ENCODE results near the gene ABHD5.

DNA sequence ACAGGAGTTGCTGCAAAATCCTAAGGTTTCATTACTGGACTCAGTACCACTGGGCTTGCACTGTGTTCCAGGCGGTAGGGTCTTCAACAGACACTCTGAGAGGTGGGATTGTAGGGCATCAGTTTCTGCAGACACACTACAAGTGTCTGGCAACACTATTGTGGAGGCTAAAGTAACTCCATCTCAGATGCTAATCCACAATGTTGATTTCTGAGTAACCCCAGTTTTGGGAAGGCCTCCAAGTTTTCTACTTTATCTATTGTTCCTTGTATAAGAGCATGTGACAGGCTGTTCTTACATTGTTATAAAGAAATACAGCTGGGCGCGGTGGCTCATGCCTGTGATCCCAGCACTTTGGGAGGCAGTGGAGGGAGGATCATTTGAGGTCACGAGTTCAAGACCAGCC lies 2.5 kb upstream of the ABHD5 start:
- TF ChIP-seq EZH2phosphoT487 (IDR thresholded peaks at IDR 0.05; ENCODE audit: borderline replicate concordance, low read depth, low read length), result no peak
- TF ChIP-seq, protein P1, sequence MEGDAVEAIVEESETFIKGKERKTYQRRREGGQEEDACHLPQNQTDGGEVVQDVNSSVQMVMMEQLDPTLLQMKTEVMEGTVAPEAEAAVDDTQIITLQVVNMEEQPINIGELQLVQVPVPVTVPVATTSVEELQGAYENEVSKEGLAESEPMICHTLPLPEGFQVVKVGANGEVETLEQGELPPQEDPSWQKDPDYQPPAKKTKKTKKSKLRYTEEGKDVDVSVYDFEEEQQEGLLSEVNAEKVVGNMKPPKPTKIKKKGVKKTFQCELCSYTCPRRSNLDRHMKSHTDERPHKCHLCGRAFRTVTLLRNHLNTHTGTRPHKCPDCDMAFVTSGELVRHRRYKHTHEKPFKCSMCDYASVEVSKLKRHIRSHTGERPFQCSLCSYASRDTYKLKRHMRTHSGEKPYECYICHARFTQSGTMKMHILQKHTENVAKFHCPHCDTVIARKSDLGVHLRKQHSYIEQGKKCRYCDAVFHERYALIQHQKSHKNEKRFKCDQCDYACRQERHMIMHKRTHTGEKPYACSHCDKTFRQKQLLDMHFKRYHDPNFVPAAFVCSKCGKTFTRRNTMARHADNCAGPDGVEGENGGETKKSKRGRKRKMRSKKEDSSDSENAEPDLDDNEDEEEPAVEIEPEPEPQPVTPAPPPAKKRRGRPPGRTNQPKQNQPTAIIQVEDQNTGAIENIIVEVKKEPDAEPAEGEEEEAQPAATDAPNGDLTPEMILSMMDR (conservative IDR thresholded peaks at IDR 0.05; ENCODE audit: low read length), result no peak
